Measurements from ENCODE around the gene PLXNA4.

The PLXNA4 gene

DNA sequence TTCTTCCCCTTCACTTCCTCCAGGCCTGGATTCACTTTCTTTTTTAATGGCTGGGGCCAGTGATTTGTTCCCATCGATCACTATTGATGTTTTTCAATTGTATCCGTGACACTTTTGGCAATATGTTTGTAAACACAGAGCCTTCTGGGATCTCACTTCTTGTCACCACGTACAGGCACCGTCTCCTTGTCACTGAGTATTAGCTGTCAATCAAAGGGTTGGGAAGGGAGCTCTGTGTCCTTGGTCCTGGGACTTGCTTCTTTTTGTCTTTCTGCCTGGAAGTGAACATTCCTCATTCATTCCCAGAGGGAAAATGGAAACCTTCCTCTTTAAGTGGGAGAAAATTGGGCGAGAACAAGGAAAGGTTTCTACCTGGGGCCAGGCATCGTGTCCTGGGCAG is 157.4 kb downstream of the PLXNA4 start:
- TF ChIP-seq, protein P1, sequence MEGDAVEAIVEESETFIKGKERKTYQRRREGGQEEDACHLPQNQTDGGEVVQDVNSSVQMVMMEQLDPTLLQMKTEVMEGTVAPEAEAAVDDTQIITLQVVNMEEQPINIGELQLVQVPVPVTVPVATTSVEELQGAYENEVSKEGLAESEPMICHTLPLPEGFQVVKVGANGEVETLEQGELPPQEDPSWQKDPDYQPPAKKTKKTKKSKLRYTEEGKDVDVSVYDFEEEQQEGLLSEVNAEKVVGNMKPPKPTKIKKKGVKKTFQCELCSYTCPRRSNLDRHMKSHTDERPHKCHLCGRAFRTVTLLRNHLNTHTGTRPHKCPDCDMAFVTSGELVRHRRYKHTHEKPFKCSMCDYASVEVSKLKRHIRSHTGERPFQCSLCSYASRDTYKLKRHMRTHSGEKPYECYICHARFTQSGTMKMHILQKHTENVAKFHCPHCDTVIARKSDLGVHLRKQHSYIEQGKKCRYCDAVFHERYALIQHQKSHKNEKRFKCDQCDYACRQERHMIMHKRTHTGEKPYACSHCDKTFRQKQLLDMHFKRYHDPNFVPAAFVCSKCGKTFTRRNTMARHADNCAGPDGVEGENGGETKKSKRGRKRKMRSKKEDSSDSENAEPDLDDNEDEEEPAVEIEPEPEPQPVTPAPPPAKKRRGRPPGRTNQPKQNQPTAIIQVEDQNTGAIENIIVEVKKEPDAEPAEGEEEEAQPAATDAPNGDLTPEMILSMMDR (IDR thresholded peaks at IDR 0.05; ENCODE audit: low read depth, low read length), result no peak
- DNase-seq (ENCODE audit: extremely low read depth, low read depth), result no peak

DNA sequence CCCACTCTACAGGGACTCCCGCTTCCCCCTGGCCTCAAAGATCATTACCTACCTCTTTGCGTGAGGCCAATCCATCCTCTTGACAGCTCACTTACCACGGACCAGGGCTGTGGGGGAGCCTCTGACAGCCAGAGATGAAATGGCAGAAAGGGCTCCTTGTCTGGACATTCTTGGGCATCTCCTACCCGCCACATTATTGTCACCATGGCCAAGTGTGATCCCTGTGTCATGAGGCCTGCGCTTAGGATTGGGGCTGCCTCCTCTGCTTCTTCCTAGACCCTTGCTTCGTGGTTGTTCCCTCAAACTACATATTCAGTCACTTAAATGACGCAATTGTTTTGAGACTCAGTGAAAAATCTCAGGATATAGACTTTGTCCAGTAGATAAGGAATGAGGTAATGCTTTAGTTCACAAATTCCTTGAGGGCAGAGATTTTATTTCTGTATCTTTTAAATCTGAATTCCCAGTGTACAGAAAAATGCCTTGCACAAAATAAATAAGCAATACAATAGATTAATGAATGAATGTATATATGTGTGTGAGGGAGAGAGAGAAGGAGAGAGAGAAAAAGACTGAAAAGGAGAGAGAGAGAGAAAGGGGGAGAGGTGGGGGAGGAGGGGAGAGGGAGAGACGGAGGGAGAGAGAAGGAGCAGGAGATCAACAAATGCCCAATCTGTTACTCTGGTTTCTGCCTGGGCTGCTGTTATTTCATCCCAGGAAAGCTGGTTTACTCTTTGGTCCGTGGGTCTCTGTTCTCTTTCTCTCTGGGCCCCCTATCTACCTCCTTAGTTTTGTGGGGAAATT is 159.0 kb downstream of the PLXNA4 start:
- DNase-seq (ENCODE audit: extremely low read depth, low read depth), result no peak

DNA sequence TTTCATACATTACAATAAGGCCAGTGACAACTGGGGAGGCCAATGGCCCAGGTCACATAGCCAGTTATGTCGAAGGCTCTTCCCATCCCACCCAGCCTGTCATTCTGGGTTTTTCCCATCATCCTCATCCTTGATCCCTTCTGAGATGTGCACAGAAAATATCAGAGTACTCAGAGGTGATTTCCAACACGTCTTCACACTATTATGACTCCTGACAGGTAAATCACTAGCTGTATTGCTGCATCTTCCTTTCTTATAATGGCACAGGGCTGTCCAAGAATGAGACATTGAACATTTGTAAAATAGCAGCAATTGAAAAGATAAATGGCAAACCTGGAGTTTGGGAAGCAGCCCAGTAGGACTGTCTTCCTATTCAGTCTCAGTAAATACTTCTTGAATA is 159.9 kb downstream of the PLXNA4 start:
- TF ChIP-seq, protein P1 (IDR thresholded peaks at IDR 0.05; ENCODE audit: low read depth, low read length), result no peak

More for the DNA sequence above, 159.0 kb downstream of the PLXNA4 start:
- TF ChIP-seq, protein P1 (IDR thresholded peaks at IDR 0.05; ENCODE audit: low read depth, low read length), result no peak

DNA sequence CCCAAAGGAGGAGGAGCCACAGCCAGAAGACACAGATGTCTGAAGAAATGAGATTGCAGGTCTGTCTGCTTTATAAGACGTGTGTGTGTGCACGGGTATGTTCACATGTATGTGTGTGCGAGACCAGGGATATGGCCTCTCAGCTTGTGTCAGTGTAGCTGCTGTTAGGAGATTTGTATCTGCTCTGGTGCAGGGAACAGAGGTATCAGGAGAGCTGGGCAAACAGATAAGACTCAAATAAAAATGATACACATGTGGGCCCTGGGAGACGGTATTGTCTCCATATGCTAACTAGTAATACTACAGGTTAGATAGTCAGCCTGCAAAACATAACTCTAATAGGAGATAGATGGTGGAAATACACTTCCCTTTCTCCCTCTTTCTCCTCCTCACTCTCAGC is 161.0 kb downstream of the PLXNA4 start:
- TF ChIP-seq, protein P1 (IDR thresholded peaks at IDR 0.05; ENCODE audit: low read depth, low read length), result no peak
- no peak for DNase-seq (ENCODE audit: extremely low read depth, low read depth)

More for the DNA sequence above, 159.9 kb downstream of the PLXNA4 start:
- DNase-seq (ENCODE audit: extremely low read depth, low read depth), result no peak

DNA sequence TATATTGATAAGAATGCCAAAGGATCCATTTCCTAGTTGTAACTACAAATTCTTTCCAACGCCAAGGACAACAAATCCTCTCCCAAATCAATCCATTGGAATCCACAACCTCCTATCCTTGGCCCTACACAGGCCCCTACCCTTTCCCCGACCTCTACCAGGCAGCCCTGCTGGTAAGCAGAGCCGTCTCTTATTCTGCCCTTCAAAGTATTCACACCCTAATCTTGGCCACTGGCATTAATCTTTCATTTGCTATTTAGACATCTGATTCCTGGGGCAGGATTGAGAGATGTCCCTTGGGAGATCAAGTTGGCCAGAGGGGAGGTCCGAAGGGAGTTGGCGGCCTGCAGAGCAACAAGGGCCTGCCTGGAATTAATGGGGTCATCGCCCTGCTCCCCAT is 161.4 kb downstream of the PLXNA4 start:
- DNase-seq (ENCODE audit: extremely low read depth, low read depth), result no peak
- TF ChIP-seq, protein P1 (IDR thresholded peaks at IDR 0.05; ENCODE audit: low read depth, low read length), result no peak

DNA sequence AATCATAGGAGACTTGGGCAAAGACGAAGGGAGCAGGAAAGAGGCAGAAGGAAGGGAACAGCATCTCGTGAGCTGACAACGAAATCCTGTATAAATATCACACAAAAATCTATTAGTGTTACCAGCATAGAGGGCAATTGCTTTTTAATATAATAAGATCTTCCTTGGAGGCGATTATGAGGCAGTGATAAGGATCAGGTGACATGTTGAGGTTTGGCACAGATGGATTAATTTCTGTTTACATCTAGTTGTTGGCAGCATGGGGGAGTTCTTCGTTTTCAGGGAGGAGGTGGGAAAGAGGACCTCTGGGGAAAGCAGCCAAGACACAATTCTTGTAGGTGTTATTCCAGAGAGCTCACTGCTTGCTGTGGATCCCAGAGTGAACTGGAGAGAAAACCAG is 163.8 kb downstream of the PLXNA4 start:
- DNase-seq (ENCODE audit: extremely low read depth, low read depth), result no peak
- TF ChIP-seq, protein P1 (IDR thresholded peaks at IDR 0.05; ENCODE audit: low read depth, low read length), result no peak

DNA sequence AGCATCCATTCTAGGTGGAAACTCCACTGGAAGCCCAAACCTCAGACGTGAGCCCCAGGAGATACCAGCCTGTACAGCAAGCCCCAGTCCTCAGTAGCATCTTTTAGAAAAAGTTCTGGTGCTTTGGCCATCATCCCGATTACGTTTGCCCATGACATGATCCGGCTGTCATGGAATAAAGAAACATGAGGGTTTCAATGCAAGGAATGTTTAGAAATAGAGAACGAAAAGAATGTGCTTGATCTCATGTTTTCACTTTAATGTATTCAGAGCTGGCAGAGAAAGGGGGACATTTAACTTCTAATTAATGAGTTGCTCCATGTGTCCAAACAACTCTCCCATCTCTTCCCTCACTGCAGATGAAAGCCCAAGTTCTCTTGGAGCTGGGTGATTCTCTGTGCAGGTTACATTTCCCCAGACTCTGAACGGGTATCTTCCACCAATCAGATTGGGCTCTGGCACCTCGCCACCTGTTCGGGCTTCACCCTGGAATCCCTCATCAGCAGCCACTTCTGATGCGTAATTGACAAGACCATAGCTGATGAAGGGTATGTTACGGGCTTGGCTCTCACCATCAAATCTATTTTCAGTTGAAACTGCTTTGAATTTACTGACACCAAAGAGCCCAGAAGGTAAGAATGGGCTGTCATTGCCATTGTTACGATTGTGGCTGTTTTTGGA is 165.3 kb downstream of the PLXNA4 start:
- no peak for DNase-seq (ENCODE audit: extremely low read depth, low read depth)
- TF ChIP-seq, protein P1 (IDR thresholded peaks at IDR 0.05; ENCODE audit: low read depth, low read length), result no peak
